Left ventricle myocardium inferior (tissue), 1 donor: ENCODE measurements around the gene ADORA2B. TPM values are rescaled to one million over a fixed set of nuclear protein-coding genes. Genes with fewer than 3 reads are reported as not detected.

Source experiments
- DNase-seq: peaks from one replicate; pipeline ENCODE4 v3.0.0-alpha.2; 2020
- H3K27ac ChIP-seq: fragments of 200-600 bp; replicated peaks from 2 replicates; pipeline ENCODE4 v1.8.0; 2021
- H3K27me3 ChIP-seq: fragments of 200-600 bp; 2 replicates; pipeline ENCODE4 v1.8.0; 2021; ENCODE audit warnings: low read depth
- H3K36me3 ChIP-seq: fragments of 200-600 bp; 2 replicates; pipeline ENCODE4 v1.8.0; 2021
- H3K4me1 ChIP-seq: fragments of 200-600 bp; 2 replicates; pipeline ENCODE4 v1.8.0; 2021
- H3K4me3 ChIP-seq: fragments of 200-600 bp; 2 replicates; pipeline ENCODE4 v1.8.0; 2021; ENCODE audit warnings: mild to moderate bottlenecking, moderate library complexity
- H3K9me3 ChIP-seq: fragments of 200-600 bp; replicated peaks from 2 replicates; pipeline ENCODE4 v1.8.0; 2021
- CTCF ChIP-seq: fragments of 200-600 bp; IDR thresholded peaks from 2 replicates; pipeline ENCODE4 v1.8.0; 2021; ENCODE audit warnings: antibody characterized with exemption, mild to moderate bottlenecking, borderline replicate concordance
- intact Hi-C: fragments of 100-400 bp; cut with micrococcal nuclease; formaldehyde crosslinking; loops from one replicate; pipeline ENCODE4 v1.11.0; 2022
- total RNA-seq: library from RNA; stranded (reverse); fragmentation: NEBNext Ultra II Directional; extraction: Animal tissue kit (Norgen Biotek cat#: 25700); gene quantifications from one replicate; pipeline ENCODE4 v1.2.1, GENCODE V29; 2021
- donor health status: DM: no; HTN: yes; CAD: no; lungs with severe emphysema.

Gene ADORA2B
- total RNA-seq, 1 donor from 2014 or later, result 0.55 TPM

GRCh38 chr17:16002708-16003260 is 57.9 kb downstream of the ADORA2B start:
- peaks cover 70% of the 10 kb centered on the region for H3K4me1 ChIP-seq
- TF ChIP-seq CTCF, result no peak
- peak overlapping the region; percentile 71 for H3K27ac ChIP-seq
- no peaks in the 10 kb centered on the region for H3K27me3 ChIP-seq
- intact Hi-C loops, result no loop called here
- H3K9me3 ChIP-seq, result peaks cover 4% of the 10 kb centered on the region
- H3K36me3 ChIP-seq, result peaks cover 69% of the 10 kb centered on the region
- H3K4me3 ChIP-seq, result no peak overlapping the region
- no peak for DNase-seq

DNA sequence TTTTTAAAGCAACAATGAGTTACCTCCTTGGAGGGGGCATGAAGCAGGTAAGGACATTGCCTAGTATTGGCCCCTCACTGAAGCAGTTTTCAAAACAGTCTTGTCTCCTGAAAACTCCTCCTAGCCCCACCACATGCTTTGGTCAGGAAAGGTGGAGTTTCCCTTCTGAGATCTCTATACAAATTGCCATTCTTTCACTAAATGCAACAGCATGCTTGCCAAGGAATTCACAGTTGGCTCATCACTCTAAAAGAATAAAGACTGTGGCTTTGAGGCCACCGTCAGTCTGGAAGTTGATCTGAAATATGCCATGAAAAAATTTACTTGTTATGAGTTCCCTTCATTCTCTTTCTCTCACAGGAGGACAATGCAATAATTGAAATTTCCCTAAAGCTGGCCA is 58.9 kb downstream of the ADORA2B start:
- Histone ChIP-seq H3K4me3 (no peak overlapping the region), H3K27me3 (no peaks in the 10 kb centered on the region), H3K4me1 (peaks cover 60% of the 10 kb centered on the region), H3K36me3 (peaks cover 80% of the 10 kb centered on the region), H3K9me3 (peaks cover 4% of the 10 kb centered on the region), H3K27ac (peak overlapping the region; percentile 71)
- DNase-seq, result no peak
- no peak for TF ChIP-seq CTCF
- intact Hi-C loops, result no loop called here

GRCh38 chr17:16005636-16006035 is 60.7 kb downstream of the ADORA2B start:
- Histone ChIP-seq H3K9me3 (peaks cover 4% of the 10 kb centered on the region), H3K36me3 (peaks cover 93% of the 10 kb centered on the region), H3K27me3 (no peaks in the 10 kb centered on the region), H3K4me1 (peaks cover 53% of the 10 kb centered on the region), H3K4me3 (no peak overlapping the region), H3K27ac (peak overlapping the region; percentile 71)
- intact Hi-C loops, result no loop called here
- no peak for DNase-seq
- TF ChIP-seq CTCF, result no peak

GRCh38 chr17:16007439-16007838 is 62.5 kb downstream of the ADORA2B start:
- TF ChIP-seq CTCF, result no peak
- H3K27ac ChIP-seq, result no peak overlapping the region
- no peak for DNase-seq
- H3K27me3 ChIP-seq, result no peaks in the 10 kb centered on the region
- intact Hi-C loops, result no loop called here
- peaks cover 53% of the 10 kb centered on the region for H3K4me1 ChIP-seq
- no peaks in the 10 kb centered on the region for H3K9me3 ChIP-seq
- H3K4me3 ChIP-seq, result no peak overlapping the region
- H3K36me3 ChIP-seq, result peaks cover 92% of the 10 kb centered on the region

DNA sequence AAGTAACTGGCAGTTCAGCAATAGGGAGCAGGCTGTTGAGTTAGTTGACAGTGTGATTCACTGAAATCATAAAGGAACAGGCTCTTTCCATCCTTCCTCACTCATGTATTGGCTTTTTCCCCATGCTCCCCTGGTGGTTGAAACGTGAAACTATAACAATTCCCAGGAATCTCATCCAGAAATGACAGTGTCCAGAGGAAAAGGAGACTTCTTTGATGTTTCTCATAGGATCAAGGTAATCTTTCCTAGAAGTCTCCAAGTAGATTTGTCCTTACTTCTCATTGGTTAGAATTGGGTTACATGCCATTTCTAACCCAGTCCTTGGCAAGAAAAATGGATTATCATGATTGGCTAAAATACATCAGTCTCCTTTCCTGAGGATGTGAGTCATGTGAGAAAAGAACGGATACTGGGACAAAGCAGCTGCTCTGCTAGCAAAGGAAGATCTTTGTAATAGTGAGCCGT is 69.0 kb downstream of the ADORA2B start:
- H3K36me3 ChIP-seq, result peaks cover 67% of the 10 kb centered on the region
- no peak for DNase-seq
- peak overlapping the region; percentile 61 for H3K27ac ChIP-seq
- no peaks in the 10 kb centered on the region for H3K27me3 ChIP-seq
- TF ChIP-seq CTCF, result peak; percentile 55
- no peak overlapping the region for H3K4me3 ChIP-seq
- H3K9me3 ChIP-seq, result no peaks in the 10 kb centered on the region
- intact Hi-C loops, result no loop called here
- peaks cover 53% of the 10 kb centered on the region for H3K4me1 ChIP-seq
